Astrocyte of the spinal cord (primary cell): Measurements from ENCODE around the gene PTGFRN.

Experiments used
- DNase-seq: peaks from one replicate; pipeline ENCODE4 v3.0.0; 2011; ENCODE audit warnings: low read depth, low spot score
- H3K4me3 ChIP-seq: 2 replicates; pipeline ENCODE4 v1.5.1; 2011; ENCODE audit warnings: low read depth, mild to moderate bottlenecking, low read length, moderate library complexity
- in situ Hi-C: cut with HindIII; loops from 2 replicates; pipeline ENCODE4 v1.10.0; 2017; ENCODE audit warnings: low sequenced_read_pairs
- TF ChIP-seq, protein P1 (sequence below): IDR thresholded peaks from 2 replicates; pipeline ENCODE4 v1.5.1; 2012; ENCODE audit warnings: low read depth, mild to moderate bottlenecking, low read length, inconsistent platforms

PTGFRN gene

DNA sequence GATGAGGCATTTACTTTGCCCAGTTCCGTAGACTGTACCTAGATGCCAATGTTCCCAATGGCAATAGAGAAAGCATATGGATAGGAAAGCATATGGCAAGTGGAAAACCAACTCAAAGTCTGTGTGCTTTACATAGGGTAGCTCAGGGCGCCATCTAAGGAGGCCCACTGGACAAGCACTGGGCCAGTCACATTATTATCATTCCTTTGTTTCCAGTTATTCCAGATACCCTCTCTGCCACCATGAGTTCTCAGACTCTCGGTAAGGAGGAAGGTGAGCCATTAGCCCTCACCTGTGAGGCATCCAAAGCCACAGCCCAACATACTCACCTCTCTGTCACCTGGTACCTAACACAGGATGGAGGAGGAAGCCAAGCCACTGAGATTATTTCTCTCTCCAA is 101.6 kb downstream of the PTGFRN start:
- TF ChIP-seq, protein P1, sequence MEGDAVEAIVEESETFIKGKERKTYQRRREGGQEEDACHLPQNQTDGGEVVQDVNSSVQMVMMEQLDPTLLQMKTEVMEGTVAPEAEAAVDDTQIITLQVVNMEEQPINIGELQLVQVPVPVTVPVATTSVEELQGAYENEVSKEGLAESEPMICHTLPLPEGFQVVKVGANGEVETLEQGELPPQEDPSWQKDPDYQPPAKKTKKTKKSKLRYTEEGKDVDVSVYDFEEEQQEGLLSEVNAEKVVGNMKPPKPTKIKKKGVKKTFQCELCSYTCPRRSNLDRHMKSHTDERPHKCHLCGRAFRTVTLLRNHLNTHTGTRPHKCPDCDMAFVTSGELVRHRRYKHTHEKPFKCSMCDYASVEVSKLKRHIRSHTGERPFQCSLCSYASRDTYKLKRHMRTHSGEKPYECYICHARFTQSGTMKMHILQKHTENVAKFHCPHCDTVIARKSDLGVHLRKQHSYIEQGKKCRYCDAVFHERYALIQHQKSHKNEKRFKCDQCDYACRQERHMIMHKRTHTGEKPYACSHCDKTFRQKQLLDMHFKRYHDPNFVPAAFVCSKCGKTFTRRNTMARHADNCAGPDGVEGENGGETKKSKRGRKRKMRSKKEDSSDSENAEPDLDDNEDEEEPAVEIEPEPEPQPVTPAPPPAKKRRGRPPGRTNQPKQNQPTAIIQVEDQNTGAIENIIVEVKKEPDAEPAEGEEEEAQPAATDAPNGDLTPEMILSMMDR: no peak

DNA sequence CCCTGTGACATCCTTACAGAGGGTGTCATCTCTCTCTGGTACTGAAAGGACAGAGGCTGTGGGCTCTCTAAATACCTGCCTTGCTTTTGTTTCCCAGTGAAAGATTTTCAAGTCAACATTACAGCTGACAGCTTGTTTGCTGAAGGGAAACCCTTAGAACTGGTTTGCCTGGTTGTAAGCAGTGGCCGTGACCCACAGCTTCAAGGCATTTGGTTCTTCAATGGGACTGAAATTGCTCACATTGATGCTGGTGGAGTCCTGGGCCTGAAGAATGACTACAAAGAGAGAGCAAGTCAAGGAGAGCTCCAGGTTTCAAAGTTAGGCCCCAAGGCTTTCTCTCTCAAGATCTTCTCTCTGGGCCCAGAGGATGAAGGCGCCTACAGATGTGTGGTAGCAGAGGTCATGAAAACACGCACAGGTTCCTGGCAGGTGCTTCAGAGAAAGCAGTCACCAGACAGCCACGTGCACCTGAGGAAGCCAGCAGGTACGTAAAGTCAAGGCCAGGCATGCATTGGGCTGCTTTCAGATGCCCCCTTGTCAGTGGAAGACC is 103.7 kb downstream of the PTGFRN start:
- in situ Hi-C loops: no loop called here
- no peak for DNase-seq
- TF ChIP-seq, protein P1: no peak

More for the DNA sequence above, 101.6 kb downstream of the PTGFRN start:
- in situ Hi-C loops: no loop called here
- H3K4me3 ChIP-seq: no peak overlapping the region
- no peak for DNase-seq

DNA sequence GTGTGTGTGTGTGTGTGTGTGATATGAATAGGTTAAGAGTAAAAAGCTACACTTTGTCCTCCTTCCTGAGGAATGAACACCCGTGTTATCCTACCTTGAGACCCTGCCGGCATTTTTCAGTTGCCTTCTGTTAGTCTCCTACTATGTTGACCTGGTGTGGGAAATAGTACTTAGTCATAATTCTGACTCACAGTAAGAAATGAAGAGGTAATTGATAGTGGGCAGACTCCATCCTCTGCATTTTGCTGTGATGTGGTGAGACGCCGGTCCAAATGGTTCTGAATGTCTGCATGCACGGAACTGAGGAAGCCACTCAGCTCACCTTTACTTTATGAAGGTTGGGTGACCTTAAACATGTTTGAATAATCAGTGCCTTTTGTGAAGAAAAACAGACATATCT is 104.5 kb downstream of the PTGFRN start:
- TF ChIP-seq, protein P1: no peak
- no peak overlapping the region for H3K4me3 ChIP-seq
- in situ Hi-C loops: no loop called here
- peak; percentile 18 for DNase-seq

More for the DNA sequence above, 103.7 kb downstream of the PTGFRN start:
- H3K4me3 ChIP-seq: no peak overlapping the region

DNA sequence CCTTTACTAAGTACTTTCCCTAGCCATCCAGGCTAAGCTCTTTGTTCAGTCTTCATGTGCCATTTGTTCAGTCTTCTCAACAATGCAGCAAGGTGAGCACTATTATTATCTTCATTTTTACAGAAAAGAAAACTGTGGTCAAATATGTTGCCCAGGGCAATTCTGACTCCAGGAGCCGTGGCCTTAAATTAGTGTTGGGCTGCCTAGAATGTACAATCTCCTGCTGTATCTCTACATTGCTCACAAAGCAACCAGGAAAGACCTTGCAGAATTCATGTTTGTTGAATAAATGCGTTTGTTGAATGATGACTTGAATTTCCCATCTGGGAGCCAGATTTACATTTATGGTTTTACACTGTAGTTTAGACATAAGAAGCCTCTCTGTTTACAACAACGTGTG is 106.0 kb downstream of the PTGFRN start:
- TF ChIP-seq, protein P1: no peak
- DNase-seq: no peak

DNA sequence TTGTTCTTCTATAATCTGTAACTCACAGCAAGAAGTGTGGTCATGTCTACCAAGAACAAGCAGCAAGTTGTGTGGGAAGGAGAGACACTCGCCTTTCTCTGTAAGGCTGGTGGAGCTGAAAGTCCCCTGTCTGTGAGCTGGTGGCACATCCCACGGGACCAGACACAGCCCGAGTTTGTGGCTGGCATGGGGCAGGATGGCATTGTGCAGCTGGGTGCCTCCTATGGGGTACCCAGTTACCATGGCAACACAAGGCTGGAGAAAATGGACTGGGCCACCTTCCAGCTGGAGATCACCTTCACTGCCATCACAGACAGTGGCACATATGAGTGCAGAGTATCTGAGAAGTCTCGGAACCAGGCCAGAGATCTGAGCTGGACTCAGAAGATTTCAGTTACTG is 107.3 kb downstream of the PTGFRN start:
- TF ChIP-seq, protein P1: no peak
- in situ Hi-C loops: no loop called here
- no peak overlapping the region for H3K4me3 ChIP-seq
- DNase-seq: no peak

More for the DNA sequence above, 106.0 kb downstream of the PTGFRN start:
- H3K4me3 ChIP-seq: no peak overlapping the region
- in situ Hi-C loops: no loop called here

DNA sequence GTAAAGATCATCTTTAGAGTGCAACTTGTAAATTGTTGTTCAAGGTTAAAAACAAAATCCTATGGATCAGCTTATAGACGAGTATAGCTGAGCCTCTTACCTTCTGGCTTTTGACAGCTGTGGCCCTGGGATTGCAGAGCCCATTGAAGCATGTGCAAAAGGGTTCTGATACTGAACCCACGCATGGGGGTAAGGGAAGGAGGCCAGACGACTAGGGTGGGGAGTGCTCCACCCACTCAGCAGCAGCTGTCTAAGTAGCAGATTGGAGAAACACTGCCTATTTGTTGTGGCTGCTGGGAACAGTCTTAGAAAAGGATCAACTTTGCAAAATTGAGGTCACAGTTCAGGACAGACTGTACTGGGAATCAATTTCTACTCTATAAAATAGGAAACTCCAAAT is 107.9 kb downstream of the PTGFRN start:
- no peak for DNase-seq
- in situ Hi-C loops: no loop called here
- no peak overlapping the region for H3K4me3 ChIP-seq
- TF ChIP-seq, protein P1: no peak
